ENCODE results near the gene ANKRD29. TPM values are rescaled to one million over a fixed set of nuclear protein-coding genes. Genes with fewer than 3 reads are reported as not detected.

ANKRD29 gene
- total and polyA plus RNA-seq, 7 donors, result 2.5 to 31.0 (median 4.2) TPM

GRCh38 chr18:23627321-23627720 lies 35.4 kb downstream of the ANKRD29 start:
- intact Hi-C loops (cut with DNase I), result no loop called here
- H3K9me3 ChIP-seq, result no peaks in the 10 kb centered on the region
- H3K4me1 ChIP-seq, result no peaks in the 10 kb centered on the region
- no peak for DNase-seq
- 13 to 59% methylated on average over 3 of the region's 3 CpGs for WGBS, 2 donors
- no peaks in the 10 kb centered on the region for H3K36me3 ChIP-seq
- TF ChIP-seq CTCF (IDR thresholded peaks at IDR 0.05), result no peak
- no peak for TF ChIP-seq EP300 (IDR thresholded peaks at IDR 0.05)
- no peak for TF ChIP-seq POLR2AphosphoS5 (IDR thresholded peaks at IDR 0.05)
- no peak for TF ChIP-seq POLR2A (IDR thresholded peaks at IDR 0.05)
- H3K4me3 ChIP-seq, result no peak overlapping the region
- no peak overlapping the region for H3K27ac ChIP-seq
- no peaks in the 10 kb centered on the region for H3K27me3 ChIP-seq

- intact Hi-C loops (cut with DNase I), result no loop called here
- Histone ChIP-seq H3K36me3 (no peaks in the 10 kb centered on the region), H3K9me3 (no peaks in the 10 kb centered on the region), H3K4me1 (no peaks in the 10 kb centered on the region), H3K27me3 (peaks cover 0 to 6% (median 0%) of the 10 kb centered on the region in 3 donors), H3K27ac (no peak overlapping the region), H3K4me3 (no peak overlapping the region)
- TF ChIP-seq CTCF (IDR thresholded peaks at IDR 0.05), result no peak
- no peak for TF ChIP-seq POLR2AphosphoS5 (IDR thresholded peaks at IDR 0.05)
- TF ChIP-seq EP300 (IDR thresholded peaks at IDR 0.05), result no peak
- no peak for TF ChIP-seq POLR2A (IDR thresholded peaks at IDR 0.05)
- no peak for DNase-seq
- WGBS, 2 donors, result 23 to 57% methylated on average over 4 of the region's 4 CpGs
Observed at GRCh38 chr18:23626451-23627279, 36.0 kb downstream of the ANKRD29 start.

- Histone ChIP-seq H3K4me3 (no peak overlapping the region), H3K4me1 (peaks cover 0 to 12% (median 9%) of the 10 kb centered on the region in 4 donors), H3K36me3 (no peaks in the 10 kb centered on the region), H3K27me3 (peaks cover 0 to 33% (median 0%) of the 10 kb centered on the region in 3 donors), H3K27ac (no peak overlapping the region), H3K9me3 (no peaks in the 10 kb centered on the region)
- no peak for DNase-seq
- intact Hi-C loops (cut with DNase I), result loop anchor here (5.0 kb wide), 1 partner anchor 79 kb away; no protein-coding TSS in a partner anchor
- WGBS, 2 donors, result 87 to 93% methylated on average over 3 of the region's 3 CpGs
- TF ChIP-seq EP300 (IDR thresholded peaks at IDR 0.05) (no peak), CTCF (IDR thresholded peaks at IDR 0.05) (no peak), POLR2A (IDR thresholded peaks at IDR 0.05) (no peak), POLR2AphosphoS5 (IDR thresholded peaks at IDR 0.05) (no peak)
Observed at GRCh38 chr18:23623040-23623439, 39.7 kb downstream of the ANKRD29 start.

- Histone ChIP-seq H3K27me3 (peaks cover 0 to 33% (median 0%) of the 10 kb centered on the region in 3 donors), H3K27ac (peak overlapping the region; percentile 52 to 85 (median 66)), H3K36me3 (no peaks in the 10 kb centered on the region), H3K4me1 (peaks cover 0 to 12% (median 9%) of the 10 kb centered on the region in 4 donors), H3K4me3 (peak overlapping the region; percentile 22 to 53 (median 50)), H3K9me3 (no peaks in the 10 kb centered on the region)
- intact Hi-C loops (cut with DNase I), result no loop called here
- 1% methylated on average over 41 of the region's 41 CpGs for WGBS, 2 donors
- no peak for DNase-seq
- TF ChIP-seq POLR2A (IDR thresholded peaks at IDR 0.05) (no peak), CTCF (IDR thresholded peaks at IDR 0.05) (no peak), EP300 (IDR thresholded peaks at IDR 0.05) (no peak), POLR2AphosphoS5 (IDR thresholded peaks at IDR 0.05) (no peak)
Observed at GRCh38 chr18:23619388-23619881, 43.3 kb downstream of the ANKRD29 start.

Data from sigmoid colon (tissue), 7 donors.